ENCODE data around the gene FHOD3.
"Not testable (repeated sequence)": the region's sequence is repeated elsewhere in the genome, so short reads cannot be mapped to it uniquely, and the experiment has no call there.

FHOD3 gene

GRCh38 chr18:36337679-36338402 is 40.3 kb downstream of the FHOD3 start:
- Mint-ChIP-seq H3K4me1 (no peaks in the 10 kb centered on the region), H3K9me3 (no peaks in the 10 kb centered on the region), H3K27me3 (no peaks in the 10 kb centered on the region), H3K4me3 (no peak overlapping the region), H3K36me3 (no peaks in the 10 kb centered on the region), H3K27ac (no peak overlapping the region)
- CTCF ChIA-PET: no interaction called here
- no peak for DNase-seq

GRCh38 chr18:36338403-36338933 is 41.0 kb downstream of the FHOD3 start:
- no peaks in the 10 kb centered on the region for H3K4me1 Mint-ChIP-seq
- no peaks in the 10 kb centered on the region for H3K9me3 Mint-ChIP-seq
- no peak overlapping the region for H3K27ac Mint-ChIP-seq
- CTCF ChIA-PET: no interaction called here
- no peaks in the 10 kb centered on the region for H3K36me3 Mint-ChIP-seq
- no peak for DNase-seq
- H3K4me3 Mint-ChIP-seq: no peak overlapping the region
- H3K27me3 Mint-ChIP-seq: no peaks in the 10 kb centered on the region

- Mint-ChIP-seq H3K27ac (no peak overlapping the region), H3K9me3 (no peaks in the 10 kb centered on the region), H3K36me3 (no peaks in the 10 kb centered on the region), H3K4me3 (no peak overlapping the region), H3K27me3 (no peaks in the 10 kb centered on the region), H3K4me1 (no peaks in the 10 kb centered on the region)
- CTCF ChIA-PET: no interaction called here
- no peak for DNase-seq
Observed at GRCh38 chr18:36340246-36340645, 42.7 kb downstream of the FHOD3 start.

GRCh38 chr18:36341944-36342343 is 44.4 kb downstream of the FHOD3 start:
- H3K9me3 Mint-ChIP-seq: no peaks in the 10 kb centered on the region
- H3K4me1 Mint-ChIP-seq: no peaks in the 10 kb centered on the region
- H3K27ac Mint-ChIP-seq: no peak overlapping the region
- no peaks in the 10 kb centered on the region for H3K27me3 Mint-ChIP-seq
- no peaks in the 10 kb centered on the region for H3K36me3 Mint-ChIP-seq
- no peak for DNase-seq
- H3K4me3 Mint-ChIP-seq: no peak overlapping the region
- CTCF ChIA-PET: no interaction called here

DNA sequence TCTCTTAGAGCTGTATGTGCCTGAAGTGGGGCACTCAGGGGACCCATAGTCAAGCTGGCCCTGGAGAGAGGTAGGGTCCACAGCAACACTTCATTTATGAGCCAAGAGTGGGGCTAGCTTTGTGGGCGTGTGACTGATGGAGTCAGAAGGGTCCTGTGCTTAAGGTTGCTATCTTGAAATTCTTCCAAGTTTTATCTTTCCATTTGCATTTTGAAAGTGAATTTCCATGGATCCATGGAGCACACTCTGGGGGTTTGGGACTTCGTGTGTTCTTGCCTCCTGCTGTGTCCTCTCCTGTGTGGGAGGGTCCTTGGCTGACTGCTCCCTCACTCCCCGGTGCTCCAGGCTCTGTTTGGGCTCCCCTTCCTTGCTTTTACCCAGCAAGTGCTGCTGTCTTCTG is 50.8 kb downstream of the FHOD3 start:
- Mint-ChIP-seq H3K27ac (no peak overlapping the region), H3K4me1 (no peaks in the 10 kb centered on the region), H3K9me3 (no peaks in the 10 kb centered on the region), H3K4me3 (no peak overlapping the region), H3K27me3 (peaks cover 12% of the 10 kb centered on the region), H3K36me3 (no peaks in the 10 kb centered on the region)
- DNase-seq: no peak
- CTCF ChIA-PET: no interaction called here

- peaks cover 12% of the 10 kb centered on the region for H3K27me3 Mint-ChIP-seq
- CTCF ChIA-PET: no interaction called here
- no peak overlapping the region for H3K4me3 Mint-ChIP-seq
- no peaks in the 10 kb centered on the region for H3K4me1 Mint-ChIP-seq
- H3K9me3 Mint-ChIP-seq: no peaks in the 10 kb centered on the region
- H3K36me3 Mint-ChIP-seq: no peaks in the 10 kb centered on the region
- no peak overlapping the region for H3K27ac Mint-ChIP-seq
- DNase-seq: no peak
Observed at GRCh38 chr18:36348971-36349417, 51.5 kb downstream of the FHOD3 start.

DNA sequence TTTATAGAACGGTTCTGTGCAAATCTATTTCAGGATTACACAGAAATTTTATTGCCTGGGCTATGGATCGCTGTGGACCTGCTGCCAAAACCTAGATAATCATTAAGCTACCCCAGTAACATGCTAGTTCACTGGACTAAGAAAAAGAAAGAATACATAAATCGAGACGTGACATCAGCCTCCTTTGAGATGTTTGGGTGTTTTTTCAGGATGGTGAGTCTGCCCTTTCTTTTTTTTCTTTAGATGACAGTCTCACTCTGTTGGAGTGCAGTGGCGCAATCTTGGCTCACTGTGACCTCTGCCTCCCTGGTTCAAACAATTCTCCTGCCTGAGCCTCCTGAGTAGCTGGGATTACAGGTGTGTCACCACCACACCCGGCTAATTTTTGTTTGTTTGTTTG is 52.0 kb downstream of the FHOD3 start:
- Mint-ChIP-seq H3K9me3 (no peaks in the 10 kb centered on the region), H3K4me3 (no peak overlapping the region), H3K36me3 (no peaks in the 10 kb centered on the region), H3K27me3 (peaks cover 12% of the 10 kb centered on the region), H3K27ac (no peak overlapping the region), H3K4me1 (no peaks in the 10 kb centered on the region)
- DNase-seq: no peak
- CTCF ChIA-PET: no interaction called here

GRCh38 chr18:36350251-36350651 is 52.7 kb downstream of the FHOD3 start:
- Mint-ChIP-seq H3K36me3 (no peaks in the 10 kb centered on the region), H3K27me3 (peaks cover 12% of the 10 kb centered on the region)
- CTCF ChIA-PET: no interaction called here

GRCh38 chr18:36350839-36351469 is 53.4 kb downstream of the FHOD3 start:
- DNase-seq: no peak
- H3K4me1 Mint-ChIP-seq: no peaks in the 10 kb centered on the region
- H3K27ac Mint-ChIP-seq: no peak overlapping the region
- H3K9me3 Mint-ChIP-seq: no peaks in the 10 kb centered on the region
- H3K36me3 Mint-ChIP-seq: no peaks in the 10 kb centered on the region
- H3K4me3 Mint-ChIP-seq: no peak overlapping the region
- CTCF ChIA-PET: no interaction called here
- peaks cover 12% of the 10 kb centered on the region for H3K27me3 Mint-ChIP-seq

More at GRCh38 chr18:36350251-36350651, 52.7 kb downstream of the FHOD3 start:
- Mint-ChIP-seq H3K4me3 (no peak overlapping the region), H3K27ac (no peak overlapping the region), H3K9me3 (no peaks in the 10 kb centered on the region), H3K4me1 (no peaks in the 10 kb centered on the region)
- DNase-seq: no peak

DNA sequence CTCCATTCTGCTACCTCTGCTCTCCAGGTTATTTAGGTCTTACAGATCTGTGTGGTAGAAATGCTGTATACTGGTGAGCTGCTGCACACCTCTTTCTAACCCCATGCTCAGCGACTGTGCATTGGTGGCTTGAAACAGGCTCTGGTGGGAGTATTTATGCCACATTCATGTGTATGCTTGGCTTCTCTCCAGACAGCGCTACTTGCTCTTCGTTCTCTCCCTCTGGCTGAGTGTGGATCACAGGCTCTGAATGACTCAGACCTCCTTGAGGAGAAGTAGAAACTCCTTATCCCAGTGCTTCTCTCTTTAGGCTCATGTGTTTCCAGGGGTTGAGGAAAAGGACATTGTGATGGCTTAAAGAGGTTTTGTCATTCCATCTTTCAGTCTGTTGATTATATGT is 54.9 kb downstream of the FHOD3 start:
- H3K9me3 Mint-ChIP-seq: no peaks in the 10 kb centered on the region
- no peak for DNase-seq
- peaks cover 12% of the 10 kb centered on the region for H3K27me3 Mint-ChIP-seq
- no peak overlapping the region for H3K4me3 Mint-ChIP-seq
- H3K4me1 Mint-ChIP-seq: no peaks in the 10 kb centered on the region
- no peaks in the 10 kb centered on the region for H3K36me3 Mint-ChIP-seq
- CTCF ChIA-PET: no interaction called here
- H3K27ac Mint-ChIP-seq: no peak overlapping the region

- H3K4me3 Mint-ChIP-seq: no peak overlapping the region
- DNase-seq: no peak
- H3K36me3 Mint-ChIP-seq: no peaks in the 10 kb centered on the region
- CTCF ChIA-PET: no interaction called here
- peaks cover 2% of the 10 kb centered on the region for H3K27me3 Mint-ChIP-seq
- H3K4me1 Mint-ChIP-seq: no peaks in the 10 kb centered on the region
- H3K27ac Mint-ChIP-seq: no peak overlapping the region
- no peaks in the 10 kb centered on the region for H3K9me3 Mint-ChIP-seq
Observed at GRCh38 chr18:36354989-36355388, 57.5 kb downstream of the FHOD3 start.

GRCh38 chr18:36355511-36355910 is 58.0 kb downstream of the FHOD3 start:
- no peaks in the 10 kb centered on the region for H3K27me3 Mint-ChIP-seq
- H3K4me3 Mint-ChIP-seq: no peak overlapping the region
- CTCF ChIA-PET: no interaction called here
- no peaks in the 10 kb centered on the region for H3K9me3 Mint-ChIP-seq
- H3K27ac Mint-ChIP-seq: no peak overlapping the region
- no peak for DNase-seq
- no peaks in the 10 kb centered on the region for H3K4me1 Mint-ChIP-seq
- H3K36me3 Mint-ChIP-seq: no peaks in the 10 kb centered on the region

- H3K36me3 Mint-ChIP-seq, CTCF ChIA-PET, H3K27ac Mint-ChIP-seq, H3K4me1 Mint-ChIP-seq, H3K27me3 Mint-ChIP-seq, H3K9me3 Mint-ChIP-seq, DNase-seq, H3K4me3 Mint-ChIP-seq: not testable (repeated sequence)
Observed at GRCh38 chr18:36356741-36357140, 59.2 kb downstream of the FHOD3 start.

- no peaks in the 10 kb centered on the region for H3K36me3 Mint-ChIP-seq
- H3K4me1 Mint-ChIP-seq: no peaks in the 10 kb centered on the region
- CTCF ChIA-PET: no interaction called here
- H3K9me3 Mint-ChIP-seq: no peaks in the 10 kb centered on the region
- no peak overlapping the region for H3K4me3 Mint-ChIP-seq
- DNase-seq: no peak
- no peaks in the 10 kb centered on the region for H3K27me3 Mint-ChIP-seq
- no peak overlapping the region for H3K27ac Mint-ChIP-seq
Observed at GRCh38 chr18:36358141-36358540, 60.6 kb downstream of the FHOD3 start.

- H3K36me3 Mint-ChIP-seq: no peaks in the 10 kb centered on the region
- no peak overlapping the region for H3K4me3 Mint-ChIP-seq
- H3K4me1 Mint-ChIP-seq: no peaks in the 10 kb centered on the region
- CTCF ChIA-PET: no interaction called here
- no peak overlapping the region for H3K27ac Mint-ChIP-seq
- no peaks in the 10 kb centered on the region for H3K9me3 Mint-ChIP-seq
- DNase-seq: no peak
- H3K27me3 Mint-ChIP-seq: no peaks in the 10 kb centered on the region
Observed at GRCh38 chr18:36360256-36360909, 62.9 kb downstream of the FHOD3 start.
